Stimulated activated CD8-positive, alpha-beta memory T cell treated with anti-CD3 and anti-CD28 coated beads, Interleukin-15, amount 100 ng/mL, for 48 hours (primary cell): ENCODE results near the gene LAMB3.
A peak's percentile ranks its signal among the peaks of the same experiment; 100 is the strongest.

Experiments used
- DNase-seq, 2 donors: peaks; one replicate each; pipeline ENCODE4 v3.0.0-alpha.2; 2020; ENCODE audit warnings: low read depth in 2 of 2

LAMB3 gene

DNA sequence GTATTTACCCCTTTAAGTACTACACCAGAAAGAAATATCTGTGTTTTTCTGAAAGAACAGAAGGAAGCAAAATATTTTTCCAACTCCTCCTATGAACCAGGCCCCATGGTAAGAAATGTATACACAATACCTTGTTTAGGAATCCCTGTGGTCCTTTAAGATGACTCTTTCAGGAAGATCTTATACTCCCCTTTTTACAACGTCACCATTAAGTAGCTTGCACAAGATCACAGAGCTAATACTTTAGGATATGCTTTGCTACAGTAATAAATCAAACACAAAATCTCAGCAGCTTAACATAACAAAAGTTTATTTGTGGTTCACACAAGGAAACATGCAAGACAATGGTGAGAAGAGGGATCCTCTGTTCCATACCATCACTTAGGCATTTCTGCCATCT is 8.8 kb upstream of the LAMB3 start:
- no peak for DNase-seq

DNA sequence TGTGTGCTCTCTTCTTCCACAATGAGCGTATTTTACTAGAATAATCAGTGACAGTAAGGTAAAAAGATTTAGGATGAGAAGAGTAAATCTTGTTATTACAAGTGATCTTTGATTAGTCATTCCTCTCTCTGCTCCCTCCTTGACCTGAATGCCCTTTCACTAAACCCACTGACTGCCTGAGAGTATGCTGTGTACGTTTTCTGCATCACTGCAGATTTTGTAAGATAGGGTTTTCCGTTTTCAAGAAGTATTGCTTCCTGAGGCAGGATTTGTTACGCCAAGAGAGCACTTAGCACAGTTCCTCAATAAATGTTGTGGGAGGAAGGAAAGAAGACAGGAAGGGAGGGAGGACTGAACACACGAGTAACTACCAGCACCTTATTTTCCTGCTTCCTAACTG is 7.7 kb upstream of the LAMB3 start:
- no peak for DNase-seq

GRCh38 chr1:209657918-209658317 is 5.7 kb upstream of the LAMB3 start:
- DNase-seq, result no peak

DNA sequence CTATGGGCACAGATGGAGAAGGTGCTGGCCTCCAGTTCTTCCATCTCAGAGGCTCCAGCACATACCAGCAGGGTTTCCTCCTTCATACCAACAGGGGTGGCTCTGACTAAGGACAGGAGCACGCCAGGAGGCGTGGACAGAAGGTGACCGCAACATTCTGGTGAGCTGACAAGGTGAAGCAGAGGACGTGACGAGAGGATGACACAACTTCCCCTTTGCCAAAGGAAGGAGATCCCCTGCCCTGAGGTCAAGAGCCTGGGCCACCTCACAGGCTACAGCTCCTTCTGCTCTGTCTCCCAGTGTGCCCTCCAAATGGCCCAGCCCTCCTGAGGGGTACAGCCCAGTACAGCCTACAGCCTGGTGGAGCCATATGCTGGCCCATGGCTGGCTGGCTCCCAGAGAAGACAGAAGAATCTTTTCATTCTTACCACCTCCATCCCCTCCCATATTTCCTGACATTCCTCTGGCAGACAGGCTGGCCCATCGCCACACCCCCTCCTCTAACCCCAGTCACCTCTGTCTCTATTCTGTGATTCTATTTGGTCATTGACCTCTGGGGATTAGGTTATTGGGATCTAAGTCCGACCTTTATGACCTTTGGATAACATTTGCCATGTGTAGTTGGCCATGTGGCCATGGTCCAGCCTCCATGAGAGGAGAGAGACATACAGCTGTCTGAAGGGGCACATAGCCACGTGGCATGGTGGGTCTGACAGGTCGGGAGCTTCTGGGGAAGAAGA is 5.1 kb upstream of the LAMB3 start:
- no peak for DNase-seq

GRCh38 chr1:209655411-209656231 is 3.4 kb upstream of the LAMB3 start:
- no peak for DNase-seq

GRCh38 chr1:209653915-209654351 is 1.7 kb upstream of the LAMB3 start:
- DNase-seq, result no peak

- DNase-seq, result peak; percentile 50 to 52
Measured at GRCh38 chr1:209652873-209653401, 712 bp upstream of the LAMB3 start.

GRCh38 chr1:209651138-209651587 is 1.1 kb downstream of the LAMB3 start:
- peak; percentile 70 to 71 for DNase-seq

- DNase-seq, result no peak
Measured at GRCh38 chr1:209650454-209650853, 1.8 kb downstream of the LAMB3 start.

DNA sequence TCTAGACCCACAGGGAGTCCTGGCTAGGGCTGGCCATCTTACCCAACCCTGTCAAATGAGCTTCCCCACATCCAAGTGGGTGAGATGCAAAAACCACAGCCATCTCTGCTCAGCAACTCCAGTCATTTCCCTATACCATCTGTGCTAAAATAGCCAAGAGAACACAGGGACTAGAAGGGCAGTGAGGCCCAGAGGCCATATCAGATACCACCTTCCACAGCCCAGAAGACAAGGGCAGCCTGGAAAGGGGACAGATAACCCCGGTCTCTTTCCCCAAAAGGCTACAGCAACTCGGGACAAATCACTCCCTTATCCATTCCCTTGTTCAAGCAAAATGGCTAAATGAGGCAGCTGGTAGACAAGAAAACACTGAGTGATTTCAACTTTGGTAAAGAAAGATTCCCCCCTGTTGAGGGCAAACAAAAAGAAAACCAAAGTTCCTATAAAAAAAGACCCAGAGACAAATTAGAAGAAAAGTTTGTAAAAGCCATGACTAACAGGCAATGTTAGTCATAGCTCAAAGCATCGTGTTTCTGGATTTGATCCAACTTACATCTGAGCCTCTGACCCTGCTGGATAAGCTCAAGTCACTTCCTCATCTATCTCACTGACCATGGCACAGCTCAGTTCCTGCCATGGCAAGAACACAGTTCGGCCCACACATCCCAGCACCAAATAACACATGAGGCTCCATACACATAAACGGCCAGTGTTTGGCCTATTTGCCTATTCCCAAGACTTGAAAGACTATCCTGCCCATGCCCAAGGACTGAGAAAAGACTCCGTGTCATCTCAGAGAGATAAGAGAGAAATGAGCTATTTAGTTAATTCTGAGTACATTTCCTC is 3.1 kb downstream of the LAMB3 start:
- no peak for DNase-seq

DNA sequence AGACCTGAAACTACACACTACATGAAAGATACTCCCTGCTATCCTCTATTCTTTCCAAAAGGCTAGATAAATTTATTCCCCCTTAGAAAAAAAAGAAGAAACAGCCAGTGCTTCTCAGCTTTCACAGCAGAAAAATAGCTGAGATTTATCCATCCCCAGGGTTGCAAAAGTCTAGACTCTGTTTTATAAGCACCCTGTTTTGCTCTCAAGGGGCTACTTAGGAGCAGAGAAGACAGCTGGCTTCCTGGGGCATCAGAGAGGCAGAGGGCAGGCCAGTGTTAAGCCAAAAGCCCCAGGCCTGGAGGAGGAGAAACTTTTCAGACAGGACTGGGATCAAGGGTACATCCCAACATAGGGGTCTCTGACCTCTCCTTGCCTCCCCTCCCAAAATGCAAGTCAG is 3.9 kb downstream of the LAMB3 start:
- no peak for DNase-seq

DNA sequence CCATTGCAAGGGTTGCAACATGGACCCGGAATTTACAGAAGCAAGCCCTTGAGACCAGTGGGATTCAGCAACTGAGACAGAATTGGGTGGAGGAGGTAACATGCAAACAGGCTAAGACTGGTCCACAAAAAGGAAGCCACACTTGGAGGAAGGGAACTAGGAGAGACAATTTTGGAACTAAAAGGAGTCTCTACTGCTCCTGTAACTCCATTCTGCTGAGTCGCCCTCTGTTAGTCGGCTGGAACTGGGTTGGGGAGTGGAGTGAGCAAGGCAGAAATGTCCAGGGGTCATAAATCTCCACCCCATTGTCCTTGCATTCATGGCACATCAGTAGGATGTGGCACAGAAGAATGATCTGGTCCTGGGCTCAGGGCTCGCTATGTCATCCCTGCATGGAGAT is 5.1 kb downstream of the LAMB3 start:
- DNase-seq, result no peak

DNA sequence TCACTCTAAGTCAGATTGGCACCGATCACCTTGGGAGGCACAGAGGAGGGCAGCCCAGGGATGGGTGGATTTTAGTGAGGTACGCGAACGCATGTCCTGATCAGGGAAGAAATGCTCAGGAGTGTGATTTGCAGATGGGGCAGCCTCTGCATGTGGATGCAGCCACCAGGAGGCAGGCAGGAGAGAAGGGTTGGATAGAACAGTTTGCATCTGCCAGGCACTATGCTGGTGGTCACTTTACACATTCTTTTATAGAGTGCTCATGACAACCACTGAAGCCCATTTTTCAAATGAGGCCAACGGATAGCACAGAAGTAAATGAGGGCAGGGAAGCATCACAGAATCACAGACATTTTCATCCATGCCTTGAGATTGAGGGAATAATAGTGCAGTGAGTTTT is 5.7 kb downstream of the LAMB3 start:
- no peak for DNase-seq

DNA sequence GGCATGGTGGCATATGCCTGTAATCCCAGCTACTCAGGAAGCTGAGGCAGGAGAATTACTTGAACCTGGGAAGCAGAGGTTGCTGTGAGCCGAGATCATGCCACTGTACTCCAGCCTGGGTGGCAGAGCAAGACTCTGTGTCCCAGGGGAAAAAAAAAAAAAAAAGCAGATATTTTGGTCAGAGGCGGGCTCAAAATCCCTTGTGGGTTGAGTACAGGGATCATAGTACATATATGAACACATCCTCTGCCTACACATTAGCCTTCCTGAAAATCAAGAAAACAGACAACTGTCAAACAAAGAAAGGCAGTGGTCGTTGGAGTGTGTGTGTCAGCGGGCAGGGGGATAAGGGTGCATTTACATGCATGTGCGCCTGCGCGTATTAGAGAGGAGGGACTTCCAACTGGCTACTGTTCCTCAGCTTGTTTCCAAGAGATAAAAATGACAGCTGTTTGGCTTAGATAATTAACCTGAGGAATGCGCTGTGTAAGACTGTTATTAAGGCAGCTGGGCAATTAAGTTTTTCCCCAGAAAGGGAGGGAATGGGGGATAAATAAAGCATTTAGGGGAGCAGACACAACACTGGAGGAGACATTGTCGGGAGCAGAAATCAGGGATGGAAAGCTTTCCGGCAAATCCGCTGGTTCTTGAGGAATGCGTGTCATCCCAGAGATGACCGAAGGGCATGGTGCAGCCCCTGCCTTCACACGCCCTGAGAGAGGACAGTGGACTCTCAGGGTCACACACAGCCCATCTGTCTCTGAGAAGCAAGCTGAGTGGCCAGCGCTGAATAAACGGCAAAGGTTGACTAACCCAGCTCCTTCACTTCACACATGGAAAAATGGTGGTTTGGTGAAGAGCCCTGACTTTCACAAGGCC is 6.4 kb downstream of the LAMB3 start:
- DNase-seq, result no peak

DNA sequence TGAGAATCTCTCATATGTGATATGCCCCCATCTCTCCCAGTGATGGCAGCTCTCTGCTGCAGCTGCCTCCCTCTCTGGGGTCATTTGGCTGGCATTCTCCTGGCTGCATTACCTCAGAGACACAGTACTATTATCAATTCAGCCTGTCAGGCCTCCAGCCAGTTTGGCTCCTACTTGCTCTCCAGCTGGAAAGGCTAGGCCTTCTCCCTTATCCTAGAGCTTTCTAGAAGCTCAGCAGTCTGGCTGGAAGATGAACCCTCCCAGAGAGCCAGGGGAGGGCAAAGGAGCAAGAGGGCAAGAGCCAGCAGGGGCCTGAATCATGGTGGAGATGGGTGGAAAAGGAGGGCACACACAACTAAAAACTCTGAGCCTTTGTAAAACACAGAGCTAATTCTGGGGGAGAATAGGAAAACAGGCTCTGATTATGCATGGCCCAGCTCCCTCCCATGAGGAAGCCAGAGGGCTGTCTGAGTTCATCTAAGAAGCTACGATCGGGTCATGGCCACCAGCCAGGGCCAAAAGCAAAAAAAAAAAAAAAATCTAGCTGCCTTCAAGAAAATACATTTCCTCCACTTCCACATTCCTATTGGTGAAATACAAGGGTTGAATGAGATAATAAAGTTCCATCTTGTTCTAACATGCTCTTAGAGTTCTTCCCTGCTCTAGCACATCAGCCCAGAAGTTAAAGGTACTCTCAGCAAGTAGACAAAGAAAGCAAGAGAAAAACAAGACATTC is 8.8 kb downstream of the LAMB3 start:
- no peak for DNase-seq

GRCh38 chr1:209642816-209643215 is 9.4 kb downstream of the LAMB3 start:
- no peak for DNase-seq

- DNase-seq, result no peak
Measured at GRCh38 chr1:209641832-209642172, 10.4 kb downstream of the LAMB3 start.

DNA sequence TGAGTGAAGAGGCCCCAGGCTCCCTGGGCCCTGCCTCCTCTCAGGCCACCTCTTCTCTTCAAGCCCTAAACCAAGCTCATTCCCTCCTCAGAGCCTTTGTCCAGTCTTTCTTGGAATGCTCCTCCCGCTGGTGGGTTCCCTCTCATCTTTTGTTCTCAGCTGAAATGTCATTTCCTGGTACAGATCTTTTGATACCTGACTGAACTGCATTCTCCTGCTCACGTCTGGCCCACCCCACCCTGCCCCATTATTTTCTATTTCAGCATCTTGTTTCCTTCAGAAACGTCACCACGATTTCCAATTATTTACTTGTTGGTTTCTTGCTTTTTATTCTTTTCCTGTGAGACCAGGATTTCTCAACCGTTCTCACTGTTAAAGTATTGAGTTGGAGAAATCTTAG is 16.4 kb downstream of the LAMB3 start:
- DNase-seq, result no peak

DNA sequence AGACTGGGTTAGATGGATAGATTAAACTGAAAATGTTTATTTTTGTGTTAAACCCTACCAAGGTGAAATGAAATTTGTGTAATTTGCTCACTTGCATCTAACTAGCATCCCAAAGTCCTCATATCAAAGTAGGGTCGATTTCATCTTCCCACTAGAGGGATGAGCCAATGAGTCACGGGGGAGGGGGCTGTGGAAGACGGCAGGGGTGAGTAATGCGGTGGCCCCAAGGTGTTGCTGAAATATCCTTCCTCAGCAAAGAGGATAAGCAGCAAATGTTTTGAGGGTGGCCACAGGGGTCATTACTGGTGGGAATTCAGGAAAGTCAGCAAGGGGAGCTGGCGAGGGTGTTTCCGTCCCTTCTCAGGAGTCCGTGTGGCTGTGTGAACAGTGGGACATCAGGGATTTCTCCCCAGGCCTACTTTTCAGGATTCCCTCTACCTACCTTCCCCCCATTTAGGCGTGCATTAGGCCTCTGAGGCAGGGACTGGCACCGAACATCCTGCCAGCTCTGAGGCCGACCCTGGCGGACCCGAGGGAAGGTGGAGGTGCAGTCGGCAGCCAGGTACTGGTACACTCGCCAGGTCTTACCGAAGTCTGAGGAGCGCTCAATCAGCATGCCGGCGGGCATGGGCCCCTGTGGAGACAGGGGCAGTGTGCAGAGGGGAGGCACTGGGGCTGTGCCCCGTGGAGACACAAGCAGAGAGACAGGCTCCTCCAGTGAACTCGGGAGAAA is 18.1 kb downstream of the LAMB3 start:
- no peak for DNase-seq
